Measurements from ENCODE around the gene ZNF236.
"Not testable (repeated sequence)": the region's sequence is repeated elsewhere in the genome, so short reads cannot be mapped to it uniquely, and the experiment has no call there.

GRCh38 chr18:76777036-76777435 lies 45.3 kb upstream of the ZNF236 start:
- TF ChIP-seq POLR2AphosphoS5 (IDR thresholded peaks at IDR 0.05; ENCODE audit: low read depth, low read length); TAF1 (IDR thresholded peaks at IDR 0.05; ENCODE audit: borderline replicate concordance, low read depth, low read length); POLR2A (IDR thresholded peaks at IDR 0.05; ENCODE audit: low read depth, low read length): not testable (repeated sequence)
